ENCODE data around the gene FNDC4. TPM values are rescaled to one million over a fixed set of nuclear protein-coding genes. Genes with fewer than 3 reads are reported as not detected.

The FNDC4 gene
- total and polyA plus RNA-seq, 8 donors, result 0.89 to 23.3 (median 7.6) TPM

- Histone ChIP-seq H3K27me3 (peaks cover 0 to 23% (median 3%) of the 10 kb centered on the region in 3 donors), H3K4me3 (peak overlapping the region; percentile 60 to 74 (median 73)), H3K27ac (peak overlapping the region; percentile 10 to 80 (median 50)), H3K4me1 (peaks cover 0 to 33% (median 32%) of the 10 kb centered on the region in 4 donors), H3K9me3 (no peaks in the 10 kb centered on the region), H3K36me3 (peaks cover 0 to 7% (median 0%) of the 10 kb centered on the region in 4 donors)
- 14 to 33% (median 20%) methylated on average over 20 to 35 of the region's 35 CpGs for WGBS, 5 donors
- DNase-seq, result peak in 1 of 2 donors; percentile 57
- intact Hi-C loops (cut with DNase I; ENCODE audit: low total_unique reads), result no loop called here
- TF ChIP-seq POLR2A (IDR thresholded peaks at IDR 0.05) (no peak), POLR2AphosphoS5 (IDR thresholded peaks at IDR 0.05) (peak in 2 of 3 donors; percentile 59 to 66), EP300 (IDR thresholded peaks at IDR 0.05) (peak; percentile 8), CTCF (IDR thresholded peaks at IDR 0.05) (no peak)
Measured at GRCh38 chr2:27494284-27494943, 586 bp downstream of the FNDC4 start.

GRCh38 chr2:27493948-27494283, 1.1 kb downstream of the FNDC4 start:
- DNase-seq, result no peak
- 87 to 95% (median 93%) methylated on average over 8 to 13 of the region's 13 CpGs for WGBS, 5 donors
- H3K4me1 ChIP-seq, result peaks cover 2 to 38% (median 37%) of the 10 kb centered on the region in 4 donors
- no peaks in the 10 kb centered on the region for H3K9me3 ChIP-seq
- peaks cover 0 to 7% (median 0%) of the 10 kb centered on the region in 4 donors for H3K36me3 ChIP-seq
- peaks cover 0 to 23% (median 3%) of the 10 kb centered on the region in 3 donors for H3K27me3 ChIP-seq
- H3K4me3 ChIP-seq, result peak overlapping the region in 2 of 4 donors; percentile 60 to 74
- peak overlapping the region in 2 of 5 donors; percentile 47 to 80 for H3K27ac ChIP-seq
- TF ChIP-seq POLR2AphosphoS5 (IDR thresholded peaks at IDR 0.05) (no peak), CTCF (IDR thresholded peaks at IDR 0.05) (no peak), POLR2A (IDR thresholded peaks at IDR 0.05) (no peak), EP300 (IDR thresholded peaks at IDR 0.05) (no peak)
- intact Hi-C loops (cut with DNase I; ENCODE audit: low total_unique reads), result no loop called here

- H3K9me3 ChIP-seq, result no peaks in the 10 kb centered on the region
- 90 to 92% (median 90%) methylated on average over 4 of the region's 4 CpGs for WGBS, 5 donors
- no peak overlapping the region for H3K4me3 ChIP-seq
- H3K27me3 ChIP-seq, result peaks cover 0 to 23% (median 3%) of the 10 kb centered on the region in 3 donors
- H3K36me3 ChIP-seq, result peaks cover 0 to 7% (median 0%) of the 10 kb centered on the region in 4 donors
- intact Hi-C loops (cut with DNase I; ENCODE audit: low total_unique reads), result no loop called here
- TF ChIP-seq POLR2A (IDR thresholded peaks at IDR 0.05), result no peak
- no peak for TF ChIP-seq CTCF (IDR thresholded peaks at IDR 0.05)
- TF ChIP-seq POLR2AphosphoS5 (IDR thresholded peaks at IDR 0.05), result no peak
- no peak for TF ChIP-seq EP300 (IDR thresholded peaks at IDR 0.05)
- peaks cover 6 to 52% (median 44%) of the 10 kb centered on the region in 4 donors for H3K4me1 ChIP-seq
- DNase-seq, result no peak
- H3K27ac ChIP-seq, result no peak overlapping the region
Measured at GRCh38 chr2:27492557-27492956, 2.4 kb downstream of the FNDC4 start.

- DNase-seq, result peak; percentile 100
- Histone ChIP-seq H3K36me3 (peaks cover 0 to 16% (median 6%) of the 10 kb centered on the region in 4 donors), H3K9me3 (no peaks in the 10 kb centered on the region), H3K27ac (peak within 1 kb of the TSS; percentile 21 to 87 (median 77)), H3K4me1 (peaks cover 6 to 43% (median 31%) of the 10 kb centered on the region in 4 donors), H3K4me3 (peak within 1 kb of the TSS; percentile 55 to 66 (median 58)), H3K27me3 (peaks cover 0 to 11% (median 0%) of the 10 kb centered on the region in 3 donors)
- WGBS, 5 donors, result 6 to 9% (median 7%) methylated on average over 41 to 43 of the region's 43 CpGs
- intact Hi-C loops (cut with DNase I; ENCODE audit: low total_unique reads), result no loop called here
- TF ChIP-seq EP300 (IDR thresholded peaks at IDR 0.05) (no peak), POLR2A (IDR thresholded peaks at IDR 0.05) (peak in 2 of 4 donors; percentile 24 to 62), POLR2AphosphoS5 (IDR thresholded peaks at IDR 0.05) (peak; percentile 92 to 93 (median 93)), CTCF (IDR thresholded peaks at IDR 0.05) (peak in 1 of 7 experiments; percentile 6)
Measured at GRCh38 chr2:27489498-27490397, 5.3 kb downstream of the FNDC4 start, which contains the start of gene IFT172. Gene IFT172, minus strand, starts transcription at chr2:27489743. Its CDS starts 90 bp downstream, at chr2:27489653.

All from stomach (tissue), 9 donors.